Fibroblast of lung (primary cell): ENCODE results near the gene IPO11. TPM values are rescaled to one million over a fixed set of nuclear protein-coding genes. Genes with fewer than 3 reads are reported as not detected.
A peak's percentile ranks its signal among the peaks of the same experiment; 100 is the strongest.

Source experiments
- DNase-seq, 2 donors: peaks; one replicate each; pipeline versions ENCODE4 v3.0.0 to v3.0.0-alpha.2; 2010; ENCODE audit warnings: low read depth in 2 of 2
- H2AFZ ChIP-seq: 2 replicates; pipeline ENCODE4 v1.5.1; 2012; ENCODE audit warnings: low read length, control low read depth, inconsistent platforms
- H3K27ac ChIP-seq: 2 replicates; pipeline ENCODE4 v1.5.1; 2011; ENCODE audit warnings: low read length, control low read depth; ENCODE audit not compliant: insufficient read depth
- H3K27me3 ChIP-seq: 2 replicates; pipeline ENCODE4 v1.5.1; 2011; ENCODE audit warnings: mild to moderate bottlenecking, low read length; ENCODE audit not compliant: control insufficient read depth, insufficient read depth
- H3K36me3 ChIP-seq: 2 replicates; pipeline ENCODE4 v1.5.1; 2011; ENCODE audit warnings: low read length; ENCODE audit not compliant: control insufficient read depth, insufficient read depth
- H3K4me1 ChIP-seq: 2 replicates; pipeline ENCODE4 v1.5.1; 2011; ENCODE audit warnings: low read length; ENCODE audit not compliant: control insufficient read depth, insufficient read depth; ENCODE audit errors: extremely low read depth
- H3K4me2 ChIP-seq: 2 replicates; pipeline ENCODE4 v1.5.1; 2011; ENCODE audit warnings: low read length, control low read depth; ENCODE audit not compliant: insufficient read depth; ENCODE audit errors: extremely low read depth
- H3K4me3 ChIP-seq, 4 experiments: fragments of 200-600 bp in 1 of 4; sonication (generic) in 1 of 4; replicated peaks in 1 of 4; 2 replicates each; pipeline ENCODE4 v1.5.1; 2011 to 2016; ENCODE audit warnings: low read length in 4 of 4, low read depth in 3 of 4, mild to moderate bottlenecking in 3 of 4, control low read depth in 2 of 4, inconsistent platforms in 1 of 4, mixed read lengths in 1 of 4; ENCODE audit not compliant: insufficient read depth in 1 of 4; ENCODE audit errors: control extremely low read depth in 1 of 4
- H3K79me2 ChIP-seq: 2 replicates; pipeline ENCODE4 v1.5.1; 2012; ENCODE audit warnings: mild to moderate bottlenecking, low read length, inconsistent platforms; ENCODE audit not compliant: control insufficient read depth, insufficient read depth
- H3K9ac ChIP-seq: 2 replicates; pipeline ENCODE4 v1.5.1; 2011; ENCODE audit warnings: mild to moderate bottlenecking, low read length, control low read depth; ENCODE audit not compliant: insufficient read depth
- H3K9me3 ChIP-seq: 2 replicates; pipeline ENCODE4 v1.5.1; 2012; ENCODE audit warnings: low read depth, low read length; ENCODE audit not compliant: control insufficient read depth, insufficient read depth
- H4K20me1 ChIP-seq: 2 replicates; pipeline ENCODE4 v1.5.1; 2011; ENCODE audit warnings: low read length; ENCODE audit not compliant: control insufficient read depth, insufficient read depth; ENCODE audit errors: extremely low read depth
- CTCF ChIP-seq, 2 donors: IDR thresholded peaks in 1 of 2; conservative IDR thresholded peaks in 1 of 2; 1 replicate in 1 of 2; 2 replicates in 1 of 2; pipeline ENCODE4 v1.5.1; 2011 to 2012; ENCODE audit warnings: low read length in 2 of 2, control low read depth in 1 of 2, inconsistent platforms in 1 of 2, low read depth in 1 of 2, mild to moderate bottlenecking in 1 of 2
- EZH2 ChIP-seq: IDR thresholded peaks from 2 replicates; pipeline ENCODE4 v1.5.1; 2012; ENCODE audit warnings: low read length, control low read depth, mild to moderate bottlenecking; ENCODE audit errors: missing control alignments
- polyA plus RNA-seq, 2 donors: library from polyadenylated mRNA; depleted of rRNA in 1 of 2; stranded (reverse) in 1 of 2; unstranded in 1 of 2; fragments of >200 nt; gene quantifications; 2 replicates each; pipeline ENCODE4 v1.2.1, GENCODE V29; 2011 to 2012; ENCODE audit warnings: missing spikeins in 1 of 2
- total RNA-seq: library from RNA; depleted of rRNA; stranded (reverse); fragments of >200 nt; gene quantifications from 2 replicates; pipeline ENCODE4 v1.2.1, GENCODE V29; 2014

IPO11 gene
- total and polyA plus RNA-seq, 2 donors (not counting 1 experiment from before 2014, with no cell fraction given), result 19.9 to 28.2 TPM

GRCh38 chr5:62542720-62543119 lies 130.2 kb downstream of the IPO11 start:
- H3K9ac ChIP-seq, result no peak overlapping the region
- no peak overlapping the region for H3K4me3 ChIP-seq
- H3K9me3 ChIP-seq, result no peaks in the 10 kb centered on the region
- H3K4me2 ChIP-seq, result no peak overlapping the region
- DNase-seq, result no peak
- no peak overlapping the region for H3K27ac ChIP-seq
- H3K27me3 ChIP-seq, result no peaks in the 10 kb centered on the region
- H4K20me1 ChIP-seq, result no peaks in the 10 kb centered on the region
- TF ChIP-seq EZH2 (no peak), CTCF (conservative IDR thresholded peaks at IDR 0.05 in 1 of 2, IDR thresholded peaks at IDR 0.05 in 1 of 2; ENCODE audit: low read depth in 1 of 2, low read length in 2 of 2) (no peak)
- no peaks in the 10 kb centered on the region for H3K79me2 ChIP-seq
- no peaks in the 10 kb centered on the region for H3K36me3 ChIP-seq
- H3K4me1 ChIP-seq, result no peaks in the 10 kb centered on the region
- no peak overlapping the region for H2AFZ ChIP-seq

GRCh38 chr5:62547945-62548630 lies 135.5 kb downstream of the IPO11 start:
- no peak overlapping the region for H3K27ac ChIP-seq
- H3K27me3 ChIP-seq, result no peaks in the 10 kb centered on the region
- no peak overlapping the region for H3K4me2 ChIP-seq
- DNase-seq, result peak in 1 of 2 donors; percentile 11
- no peaks in the 10 kb centered on the region for H3K36me3 ChIP-seq
- H2AFZ ChIP-seq, result no peak overlapping the region
- no peaks in the 10 kb centered on the region for H3K79me2 ChIP-seq
- TF ChIP-seq EZH2, result no peak
- no peak for TF ChIP-seq CTCF (conservative IDR thresholded peaks at IDR 0.05 in 1 of 2, IDR thresholded peaks at IDR 0.05 in 1 of 2; ENCODE audit: low read depth in 1 of 2, low read length in 2 of 2)
- H3K9me3 ChIP-seq, result no peaks in the 10 kb centered on the region
- no peaks in the 10 kb centered on the region for H3K4me1 ChIP-seq
- no peak overlapping the region for H3K4me3 ChIP-seq
- H4K20me1 ChIP-seq, result no peaks in the 10 kb centered on the region
- no peak overlapping the region for H3K9ac ChIP-seq

GRCh38 chr5:62550103-62550502 lies 137.5 kb downstream of the IPO11 start:
- Histone ChIP-seq H3K79me2 (no peaks in the 10 kb centered on the region), H3K4me3 (no peak overlapping the region), H3K9me3 (no peaks in the 10 kb centered on the region), H2AFZ (no peak overlapping the region), H3K27ac (no peak overlapping the region), H3K9ac (no peak overlapping the region), H3K27me3 (no peaks in the 10 kb centered on the region), H3K36me3 (no peaks in the 10 kb centered on the region), H3K4me2 (no peak overlapping the region), H4K20me1 (no peaks in the 10 kb centered on the region), H3K4me1 (no peaks in the 10 kb centered on the region)
- DNase-seq, result no peak
- no peak for TF ChIP-seq CTCF (conservative IDR thresholded peaks at IDR 0.05 in 1 of 2, IDR thresholded peaks at IDR 0.05 in 1 of 2; ENCODE audit: low read depth in 1 of 2, low read length in 2 of 2)
- TF ChIP-seq EZH2, result no peak
